GM12878 (cell line): ENCODE data around the gene NKX1-2.

Experiments used
- ATF3 ChIP-seq: IDR thresholded peaks from 2 replicates; pipeline ENCODE4 v1.6.1; 2011; ENCODE audit warnings: low read depth, mild to moderate bottlenecking, low read length, moderate library complexity, borderline replicate concordance; ENCODE audit errors: extremely low read depth
- BHLHE40 ChIP-seq, 2 experiments: fragments of 450-650 bp in 1 of 2; IDR thresholded peaks; 2 replicates each; pipeline ENCODE4 v1.6.1; 2011 to 2017; ENCODE audit warnings: low read depth in 2 of 2, borderline replicate concordance in 1 of 2, improper control_type of control experiment in 1 of 2, low read length in 1 of 2, mild to moderate bottlenecking in 1 of 2
- CEBPB ChIP-seq, 2 experiments: fragments of 150-350 bp in 1 of 2; IDR thresholded peaks; 2 replicates each; pipeline ENCODE4 v1.6.1; 2012 to 2014; ENCODE audit warnings: low read depth in 2 of 2, low read length in 2 of 2, borderline replicate concordance in 1 of 2, inconsistent platforms in 1 of 2
- CTCF ChIP-seq, 3 experiments: IDR thresholded peaks in 2 of 3; conservative IDR thresholded peaks in 1 of 3; 2 replicates each; pipeline ENCODE4 v1.5.1; 2011; ENCODE audit warnings: low read depth in 3 of 3, low read length in 3 of 3, mild to moderate bottlenecking in 3 of 3, control low read depth in 2 of 3, moderate library complexity in 2 of 3, inconsistent platforms in 1 of 3, mixed read lengths in 1 of 3; ENCODE audit not compliant: control insufficient read depth in 2 of 3, insufficient read depth in 1 of 3; ENCODE audit errors: extremely low read depth in 1 of 3
- EP300 ChIP-seq, 2 experiments: fragments of 150-350 bp in 1 of 2; IDR thresholded peaks; 2 replicates each; pipeline ENCODE4 v1.6.1; 2011 to 2012; ENCODE audit warnings: low read depth in 2 of 2, low read length in 2 of 2, borderline replicate concordance in 1 of 2, improper control_type of control experiment in 1 of 2, inconsistent platforms in 1 of 2; ENCODE audit not compliant: control insufficient read depth in 1 of 2
- LARP7 ChIP-seq: fragments of 450-650 bp; IDR thresholded peaks from 2 replicates; pipeline ENCODE4 v1.6.1; 2017; ENCODE audit warnings: mild to moderate bottlenecking
- POLR2A ChIP-seq: IDR thresholded peaks from 2 replicates; pipeline ENCODE4 v1.6.1; 2011; ENCODE audit warnings: low read depth, mild to moderate bottlenecking, low read length
- RCOR1 ChIP-seq: conservative IDR thresholded peaks from 2 replicates; pipeline ENCODE4 v1.6.1; 2012; ENCODE audit warnings: low read depth, low read length, improper control_type of control experiment
- RFX5 ChIP-seq: IDR thresholded peaks from 2 replicates; pipeline ENCODE4 v1.6.1; 2011; ENCODE audit warnings: low read depth, low read length, improper control_type of control experiment
- SIN3A ChIP-seq: IDR thresholded peaks from 2 replicates; pipeline ENCODE4 v1.6.1; 2012; ENCODE audit warnings: low read depth, low read length, improper control_type of control experiment

GRCh38 chr10:124476043-124476725, 26.3 kb upstream of the NKX1-2 start:
- TF ChIP-seq CEBPB (IDR thresholded peaks at IDR 0.05; ENCODE audit: borderline replicate concordance in 1 of 2, low read depth in 2 of 2, low read length in 2 of 2) (no peak), RCOR1 (no peak), EP300 (IDR thresholded peaks at IDR 0.05; ENCODE audit: borderline replicate concordance in 1 of 2, control insufficient read depth in 1 of 2, low read depth in 2 of 2, low read length in 2 of 2) (no peak), RFX5 (no peak), ATF3 (no peak), POLR2A (no peak), LARP7 (no peak), CTCF (IDR thresholded peaks at IDR 0.05 in 2 of 3, conservative IDR thresholded peaks at IDR 0.05 in 1 of 3; ENCODE audit: control insufficient read depth in 2 of 3, extremely low read depth in 1 of 3, insufficient read depth in 1 of 3, low read depth in 3 of 3, low read length in 3 of 3) (no peak), BHLHE40 (IDR thresholded peaks at IDR 0.05; ENCODE audit: borderline replicate concordance in 1 of 2, low read depth in 2 of 2, low read length in 1 of 2) (no peak), SIN3A (no peak)
